ENCODE measurements around the gene SUN5.

Gene SUN5

DNA sequence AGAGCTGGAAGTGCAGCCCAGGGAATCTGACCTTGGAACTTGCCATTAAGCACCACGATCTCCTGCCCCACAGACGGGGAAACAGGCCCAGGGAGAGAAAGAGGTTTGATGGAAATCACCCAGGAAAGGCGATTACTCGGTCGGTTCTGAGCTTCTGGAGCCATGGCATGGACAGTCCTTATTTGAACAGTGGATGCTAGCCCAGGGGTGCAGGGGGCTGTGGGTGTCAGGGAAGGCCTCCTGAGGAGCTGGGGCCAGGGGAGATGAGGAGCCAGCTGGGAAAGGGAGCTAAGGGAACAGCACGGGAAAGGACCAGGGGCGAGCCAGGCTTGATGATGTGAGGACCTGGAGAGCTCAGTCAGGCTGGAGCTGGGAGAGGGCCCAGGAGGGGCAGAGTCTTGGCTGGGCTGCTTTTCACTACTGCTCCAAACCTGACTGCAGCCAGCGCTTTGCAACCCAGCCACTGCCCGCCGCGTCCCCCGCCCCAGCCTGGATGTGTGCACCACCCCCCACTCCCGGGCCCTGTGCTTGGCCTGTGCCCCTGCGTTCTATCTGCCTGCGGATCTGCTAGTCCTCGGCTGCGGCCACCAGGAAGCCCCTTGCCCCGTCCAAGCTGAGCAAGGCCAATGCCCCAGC, 17.8 kb downstream of the SUN5 start:
- TF ChIP-seq GATA2 (IDR thresholded peaks at IDR 0.05; ENCODE audit: low read depth, low read length) (no peak), GATA3 (IDR thresholded peaks at IDR 0.05; ENCODE audit: low read depth, low read length) (no peak)

DNA sequence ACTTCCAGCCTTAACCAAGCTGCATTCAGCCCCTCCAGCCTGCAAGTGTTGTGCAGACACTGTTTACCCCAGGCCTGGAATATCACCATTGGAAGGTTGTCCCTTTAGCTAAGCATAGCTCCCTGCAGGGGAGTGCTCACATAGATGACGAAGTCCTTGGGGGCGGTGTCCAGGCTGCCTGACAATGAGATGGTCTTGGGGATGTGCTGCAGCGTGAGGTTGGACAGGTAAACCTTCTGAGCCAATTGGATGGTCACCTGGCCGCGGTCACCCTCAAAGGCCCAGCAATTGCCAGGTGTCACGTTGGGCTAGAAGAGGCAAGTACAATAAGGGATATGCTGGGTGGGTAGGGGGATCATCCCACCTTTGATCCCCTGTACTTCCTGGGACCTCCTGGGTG, 18.6 kb downstream of the SUN5 start:
- no peak for TF ChIP-seq GATA2 (IDR thresholded peaks at IDR 0.05; ENCODE audit: low read depth, low read length)

DNA sequence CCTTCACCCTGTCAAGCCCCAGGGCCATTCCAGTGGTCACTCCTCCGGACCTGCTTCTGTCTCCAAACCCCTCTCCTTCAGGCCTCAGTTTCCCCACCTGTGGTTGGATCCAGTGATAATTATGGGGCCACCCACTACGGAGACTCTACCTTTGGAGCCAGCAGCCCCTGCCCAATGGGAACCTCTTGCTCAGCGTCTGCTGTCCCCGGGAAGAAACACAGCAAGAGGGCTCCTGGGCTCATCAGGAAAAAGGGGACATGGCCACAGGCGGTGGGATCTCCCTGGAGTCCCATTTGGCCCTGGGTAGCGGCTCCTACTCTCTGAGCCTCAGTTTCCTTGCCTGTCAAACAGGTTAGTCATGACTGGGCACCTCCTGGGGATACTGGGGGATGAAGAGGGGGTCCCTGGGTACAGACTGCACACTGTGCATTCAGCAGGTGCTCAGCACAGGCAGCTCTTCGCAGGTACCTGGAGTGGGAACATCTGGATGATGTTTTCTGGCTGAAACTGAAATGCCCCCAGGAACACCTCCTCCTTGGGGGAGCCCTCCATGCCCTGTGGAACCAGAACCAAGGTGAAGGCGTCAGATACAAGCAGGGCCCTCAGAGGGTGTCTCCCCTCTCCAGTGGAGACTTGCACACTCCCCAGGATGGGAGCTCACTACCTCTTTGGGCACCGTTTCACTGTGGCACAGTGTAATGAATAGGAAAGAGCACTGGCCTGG, 19.4 kb downstream of the SUN5 start:
- no peak for TF ChIP-seq GATA2 (IDR thresholded peaks at IDR 0.05; ENCODE audit: low read depth, low read length)
- TF ChIP-seq GATA3 (IDR thresholded peaks at IDR 0.05; ENCODE audit: low read depth, low read length), result no peak

DNA sequence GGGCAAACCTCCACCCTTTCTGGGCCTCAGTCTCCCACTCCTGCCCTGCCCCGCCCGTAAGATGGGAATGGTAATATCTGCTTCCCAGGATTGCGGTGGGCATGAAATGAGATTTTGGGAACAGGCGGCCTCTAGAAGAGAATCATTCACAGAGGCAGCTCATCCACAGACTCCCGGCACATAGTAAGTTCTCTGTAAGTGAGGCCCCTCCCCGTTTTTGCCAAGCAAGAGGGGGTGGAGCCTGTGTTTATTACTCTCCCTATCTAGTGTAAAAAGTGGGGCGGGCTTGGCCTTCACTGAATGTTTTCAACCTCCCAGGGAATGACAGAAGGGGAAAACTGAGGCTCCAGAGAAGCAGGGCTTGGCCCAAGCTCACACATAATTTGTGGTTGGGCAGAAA, 20.0 kb downstream of the SUN5 start:
- TF ChIP-seq GATA2 (IDR thresholded peaks at IDR 0.05; ENCODE audit: low read depth, low read length), result no peak
- TF ChIP-seq GATA3 (IDR thresholded peaks at IDR 0.05; ENCODE audit: low read depth, low read length), result no peak

DNA sequence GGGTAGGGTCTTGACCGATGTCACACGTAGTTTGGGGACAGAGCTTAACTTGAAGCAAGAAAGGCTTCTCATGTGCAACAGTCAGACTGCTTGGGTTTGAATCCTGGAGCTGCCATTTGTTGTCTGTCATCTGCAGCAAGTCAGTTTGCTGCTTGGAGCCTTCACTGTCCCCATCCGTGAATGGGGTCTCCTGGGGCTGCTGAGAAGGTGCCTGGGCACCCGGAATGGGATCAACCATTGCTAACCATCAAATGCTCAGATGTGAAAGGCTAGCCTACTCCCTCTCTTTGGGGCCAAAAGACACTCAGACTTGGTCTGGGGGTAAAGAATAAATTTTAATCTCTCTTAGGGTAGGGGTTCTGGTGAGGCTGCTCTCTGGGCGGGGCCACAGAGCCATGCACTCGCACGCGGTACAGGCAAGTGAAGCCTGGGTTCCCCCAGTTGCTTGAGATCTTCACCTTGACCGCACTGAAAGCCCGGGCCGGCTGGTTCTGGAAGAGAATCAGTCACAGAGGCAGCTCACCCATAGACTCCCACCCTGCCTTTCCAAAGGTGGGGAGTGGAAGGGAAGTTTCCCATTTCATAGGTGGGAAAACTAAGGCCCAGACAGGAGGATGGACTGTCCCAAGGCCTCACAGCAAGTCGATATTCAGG, 20.6 kb downstream of the SUN5 start:
- TF ChIP-seq GATA2 (IDR thresholded peaks at IDR 0.05; ENCODE audit: low read depth, low read length) (no peak), GATA3 (IDR thresholded peaks at IDR 0.05; ENCODE audit: low read depth, low read length) (no peak)

DNA sequence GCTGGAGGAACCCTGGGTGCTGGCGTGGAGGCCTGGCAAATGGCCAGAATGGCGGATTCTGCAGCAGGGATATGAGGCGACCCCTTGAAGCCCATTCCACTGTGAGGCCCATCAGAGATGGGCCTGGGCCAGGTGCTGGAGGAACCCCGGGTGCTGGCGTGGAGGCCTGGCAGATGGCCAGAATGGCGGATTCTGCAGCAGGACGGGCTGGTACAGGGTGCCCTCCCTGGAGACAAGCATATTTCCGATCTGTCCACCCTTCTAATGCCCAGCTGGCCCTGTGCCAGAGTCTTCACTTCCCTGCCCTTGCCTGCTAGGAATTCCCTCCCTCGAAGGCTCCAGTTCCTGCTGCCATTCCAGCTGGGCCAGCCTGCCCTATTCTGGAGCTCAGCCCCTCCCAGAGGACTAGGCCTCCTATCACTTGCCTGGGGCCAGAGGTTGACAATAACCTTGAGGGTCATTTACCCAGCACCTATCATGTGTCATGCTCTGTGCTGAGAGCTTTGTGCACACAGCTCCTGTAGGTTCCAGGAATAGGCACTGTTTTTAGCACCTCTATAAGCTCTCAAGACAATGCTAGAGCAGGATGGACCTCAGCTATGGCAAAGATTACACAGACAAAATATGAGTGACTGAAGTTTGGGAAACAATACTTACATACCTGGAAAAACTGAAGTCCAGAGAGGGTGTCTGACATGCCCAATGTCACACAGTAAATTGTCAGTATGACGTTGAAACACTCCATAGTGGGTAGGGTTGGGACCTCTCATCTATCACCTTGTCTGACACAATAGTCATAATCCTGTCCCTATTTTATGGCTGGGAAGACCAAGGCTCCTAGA, 21.4 kb downstream of the SUN5 start:
- TF ChIP-seq GATA3 (IDR thresholded peaks at IDR 0.05; ENCODE audit: low read depth, low read length) (no peak), GATA2 (IDR thresholded peaks at IDR 0.05; ENCODE audit: low read depth, low read length) (no peak)

DNA sequence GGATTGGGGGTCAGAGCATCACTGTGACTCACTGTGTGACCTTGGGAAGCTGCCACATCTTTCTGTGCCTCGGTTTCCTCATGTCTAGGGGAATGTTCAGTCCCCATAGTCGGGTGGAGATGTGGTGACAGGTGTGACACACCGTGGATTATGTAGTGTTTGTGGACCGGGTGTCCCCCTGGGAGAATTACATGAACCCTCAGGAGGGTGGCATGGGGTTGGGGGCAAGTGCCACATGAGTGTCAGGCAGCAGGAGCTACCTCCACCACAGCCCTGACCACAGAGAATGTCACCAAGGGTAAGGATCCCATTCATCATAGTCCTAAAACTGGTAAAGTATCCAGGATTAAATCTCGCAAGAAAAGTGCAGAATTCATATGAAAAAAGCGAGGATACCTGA, 23.2 kb downstream of the SUN5 start:
- TF ChIP-seq GATA2 (IDR thresholded peaks at IDR 0.05; ENCODE audit: low read depth, low read length) (no peak), GATA3 (IDR thresholded peaks at IDR 0.05; ENCODE audit: low read depth, low read length) (no peak)

DNA sequence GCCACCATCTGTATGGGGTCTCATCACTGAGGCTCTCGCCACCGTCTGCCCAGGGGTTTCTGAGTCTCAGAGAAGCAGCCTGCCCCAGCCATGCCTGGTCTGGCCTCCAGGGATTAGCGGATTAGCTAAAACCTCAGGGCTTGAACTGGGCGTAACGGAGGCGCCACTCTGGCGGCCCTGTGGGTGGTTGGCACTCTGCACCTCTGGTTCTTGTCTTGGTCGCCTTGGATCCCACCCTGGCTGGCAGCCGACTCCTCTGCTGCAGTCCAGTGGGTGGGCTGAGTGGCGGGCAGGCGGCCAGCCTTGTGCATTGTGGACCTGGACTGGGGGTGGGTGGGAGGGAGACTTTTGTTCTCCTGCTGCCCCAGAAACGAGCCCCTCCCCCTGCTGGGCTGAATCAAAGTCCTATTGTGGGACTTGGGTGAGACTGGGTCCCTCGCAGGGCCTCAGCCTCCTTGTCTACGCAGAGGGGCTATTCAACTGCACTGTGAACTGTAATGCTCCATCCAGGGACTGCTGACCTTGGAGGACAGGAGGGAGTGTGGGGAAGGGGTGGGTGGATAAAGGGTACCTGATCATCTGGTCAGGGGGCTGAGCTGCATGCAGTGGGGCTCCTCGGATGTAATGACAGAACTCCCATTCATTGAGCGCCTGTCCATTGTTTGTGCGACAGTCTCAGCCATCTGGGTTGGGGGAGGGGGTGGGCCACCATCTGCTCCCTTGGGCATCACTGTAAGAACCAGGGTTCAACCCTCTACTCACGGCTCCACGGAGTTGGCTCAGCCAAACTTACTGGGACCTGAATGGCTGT, 23.9 kb downstream of the SUN5 start:
- TF ChIP-seq GATA2 (IDR thresholded peaks at IDR 0.05; ENCODE audit: low read depth, low read length) (no peak), GATA3 (IDR thresholded peaks at IDR 0.05; ENCODE audit: low read depth, low read length) (no peak)

DNA sequence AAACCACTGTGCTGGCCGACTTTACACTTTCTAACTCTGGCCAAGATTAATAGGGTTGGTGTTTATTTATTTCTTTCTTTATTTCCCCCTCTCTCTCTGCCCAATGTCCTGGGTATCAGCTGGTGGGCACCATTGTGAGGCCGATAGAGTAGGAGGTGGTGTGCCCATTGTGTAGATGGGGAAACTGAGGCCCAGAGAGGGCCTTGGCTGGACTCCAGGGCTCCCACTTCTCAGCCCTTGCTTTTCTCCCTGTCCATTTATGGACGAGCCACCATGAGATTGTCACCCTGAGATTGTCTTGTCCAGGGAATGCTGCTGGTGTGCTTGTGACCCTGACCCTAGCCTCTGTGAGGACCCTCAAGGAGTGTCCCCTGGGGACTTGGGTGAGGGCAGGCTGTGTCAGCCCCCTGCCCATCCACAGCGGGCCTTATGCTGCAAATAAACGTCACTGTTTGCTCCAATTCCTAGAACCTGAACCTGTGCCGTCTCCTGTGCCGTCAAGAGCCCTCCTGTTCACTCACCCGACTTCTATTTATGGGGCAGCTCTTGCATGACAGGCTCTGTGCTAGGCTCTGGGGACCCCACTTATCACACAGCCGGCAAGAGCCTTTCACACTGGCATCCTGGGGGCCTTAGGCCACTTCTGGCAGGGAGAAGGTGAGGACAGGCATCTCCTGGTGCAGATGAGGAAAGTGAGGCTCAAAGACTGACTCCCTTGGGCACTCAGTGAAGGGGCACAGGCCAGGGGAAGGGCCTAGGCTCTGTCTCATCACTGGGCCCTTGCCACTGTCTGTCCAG, 24.8 kb downstream of the SUN5 start:
- TF ChIP-seq GATA2 (IDR thresholded peaks at IDR 0.05; ENCODE audit: low read depth, low read length) (no peak), GATA3 (IDR thresholded peaks at IDR 0.05; ENCODE audit: low read depth, low read length) (no peak)

DNA sequence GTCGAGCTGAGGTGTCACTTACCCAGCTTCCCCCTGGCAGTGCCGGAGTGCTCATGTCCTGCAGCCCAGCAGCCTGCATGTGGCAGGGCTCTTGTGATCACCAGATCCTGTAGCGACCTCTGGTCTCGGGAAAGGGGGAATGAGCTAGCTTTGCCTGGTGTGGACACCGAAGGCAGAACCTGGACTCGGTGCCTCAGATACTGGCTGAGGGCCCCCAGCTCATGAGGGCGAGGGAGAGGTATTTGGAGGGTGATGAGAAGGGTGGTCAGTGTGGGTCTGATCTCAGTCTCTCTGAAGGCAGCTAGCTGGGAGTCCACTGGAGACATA, 26.3 kb downstream of the SUN5 start:
- no peak for TF ChIP-seq GATA3 (IDR thresholded peaks at IDR 0.05; ENCODE audit: low read depth, low read length)

DNA sequence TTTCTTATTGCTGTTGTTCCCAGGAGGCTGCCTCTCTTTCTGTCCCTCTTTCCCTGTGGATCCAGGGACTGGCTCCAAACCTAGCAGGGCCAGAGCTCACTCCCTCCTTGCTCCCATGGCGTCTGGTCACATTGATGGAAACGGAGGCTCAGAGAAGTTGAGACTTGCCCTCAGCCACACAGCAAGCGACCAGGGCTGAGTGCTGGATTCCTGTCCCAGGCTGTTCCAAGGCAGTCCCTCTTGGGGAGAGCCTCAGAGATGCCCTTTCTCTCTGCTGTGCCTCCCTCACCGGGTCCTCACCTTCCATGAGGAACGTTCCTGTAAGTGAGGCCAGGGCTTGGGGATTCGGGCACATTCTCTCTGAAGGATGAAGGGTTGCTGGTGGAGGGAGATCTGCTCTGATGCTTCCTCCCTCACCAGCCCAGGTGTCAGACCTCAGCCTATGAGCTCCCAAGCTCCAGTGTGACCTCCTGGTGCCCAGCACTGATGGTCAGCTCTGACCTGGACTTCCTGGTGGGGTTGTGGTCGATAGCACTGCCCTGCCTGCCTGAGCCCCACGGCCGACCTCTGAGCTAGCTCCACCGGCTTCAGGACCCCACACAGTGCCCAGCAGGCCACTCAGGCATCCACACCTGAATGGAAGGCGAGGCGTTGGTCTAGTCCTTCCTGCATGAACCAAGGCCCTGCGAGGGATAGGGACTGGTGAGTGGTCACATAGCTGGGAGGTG, 26.8 kb downstream of the SUN5 start:
- TF ChIP-seq GATA3 (IDR thresholded peaks at IDR 0.05; ENCODE audit: low read depth, low read length), result no peak
- TF ChIP-seq GATA2 (IDR thresholded peaks at IDR 0.05; ENCODE audit: low read depth, low read length), result no peak

DNA sequence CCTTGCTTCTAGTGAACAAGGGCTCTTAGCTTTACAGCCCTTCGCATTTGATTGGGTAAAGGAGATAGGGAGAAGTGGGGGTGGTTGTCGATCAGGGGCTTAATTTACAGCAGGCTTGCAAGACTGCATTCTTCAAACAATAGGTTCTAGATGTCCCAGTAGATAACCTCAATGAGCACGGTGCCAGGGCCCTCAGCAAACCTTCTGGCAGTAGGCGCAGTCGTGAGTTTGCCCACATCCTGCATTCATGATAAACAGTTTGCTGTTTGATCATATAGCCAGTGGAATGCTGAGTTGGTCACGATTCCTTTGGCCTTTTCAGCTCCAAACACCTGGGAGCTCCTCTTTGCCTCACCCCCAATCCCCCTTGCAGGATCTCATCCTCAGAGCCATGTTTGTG, 27.5 kb downstream of the SUN5 start:
- TF ChIP-seq GATA3 (IDR thresholded peaks at IDR 0.05; ENCODE audit: low read depth, low read length), result no peak
- no peak for TF ChIP-seq GATA2 (IDR thresholded peaks at IDR 0.05; ENCODE audit: low read depth, low read length)

Data from SH-SY5Y (cell line).